ENCODE data around the gene STT3B.

DNA sequence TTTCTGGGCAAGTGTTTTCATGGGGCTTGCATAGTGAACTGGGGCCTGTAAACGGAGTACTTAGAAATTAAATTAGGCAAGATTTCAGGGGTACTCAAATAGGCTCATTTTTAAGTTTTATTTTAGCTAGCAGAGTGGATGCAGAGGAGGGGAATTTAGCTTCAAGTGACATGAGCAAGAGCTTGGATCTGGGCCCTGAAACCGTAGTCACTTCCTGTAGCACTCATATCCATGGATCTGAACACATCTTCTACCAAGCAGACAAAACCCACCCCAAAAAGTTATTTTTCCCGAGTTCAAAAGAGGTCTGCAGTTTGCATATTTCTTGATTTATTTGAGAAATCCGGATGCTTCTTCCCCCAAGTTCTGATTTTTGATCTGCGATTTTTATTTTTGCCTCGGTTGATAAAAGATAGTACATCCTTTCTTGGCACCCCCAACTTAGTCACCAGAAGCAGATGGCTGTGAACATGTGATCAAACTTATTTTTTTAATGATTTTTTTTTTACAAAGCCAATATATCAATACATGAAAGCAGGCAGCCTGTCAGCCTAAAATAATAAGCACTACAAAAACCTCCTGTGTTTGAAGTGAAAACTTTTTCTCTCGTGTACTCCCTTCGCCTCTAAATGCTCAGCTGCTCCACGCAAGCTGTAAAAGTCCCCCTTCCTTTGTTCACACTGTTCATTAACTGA lies 36.6 kb upstream of the STT3B start:
- no peak for TF ChIP-seq POLR2A (IDR thresholded peaks at IDR 0.05)
- TF ChIP-seq, protein P1, sequence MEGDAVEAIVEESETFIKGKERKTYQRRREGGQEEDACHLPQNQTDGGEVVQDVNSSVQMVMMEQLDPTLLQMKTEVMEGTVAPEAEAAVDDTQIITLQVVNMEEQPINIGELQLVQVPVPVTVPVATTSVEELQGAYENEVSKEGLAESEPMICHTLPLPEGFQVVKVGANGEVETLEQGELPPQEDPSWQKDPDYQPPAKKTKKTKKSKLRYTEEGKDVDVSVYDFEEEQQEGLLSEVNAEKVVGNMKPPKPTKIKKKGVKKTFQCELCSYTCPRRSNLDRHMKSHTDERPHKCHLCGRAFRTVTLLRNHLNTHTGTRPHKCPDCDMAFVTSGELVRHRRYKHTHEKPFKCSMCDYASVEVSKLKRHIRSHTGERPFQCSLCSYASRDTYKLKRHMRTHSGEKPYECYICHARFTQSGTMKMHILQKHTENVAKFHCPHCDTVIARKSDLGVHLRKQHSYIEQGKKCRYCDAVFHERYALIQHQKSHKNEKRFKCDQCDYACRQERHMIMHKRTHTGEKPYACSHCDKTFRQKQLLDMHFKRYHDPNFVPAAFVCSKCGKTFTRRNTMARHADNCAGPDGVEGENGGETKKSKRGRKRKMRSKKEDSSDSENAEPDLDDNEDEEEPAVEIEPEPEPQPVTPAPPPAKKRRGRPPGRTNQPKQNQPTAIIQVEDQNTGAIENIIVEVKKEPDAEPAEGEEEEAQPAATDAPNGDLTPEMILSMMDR (IDR thresholded peaks at IDR 0.05), result no peak
